HepG2 (cell line): ENCODE results near the gene HELZ2. TPM values are rescaled to one million over a fixed set of nuclear protein-coding genes. Genes with fewer than 3 reads are reported as not detected.

Source experiments
- EED ChIP-seq: sonication (generic); formaldehyde crosslinking; IDR thresholded peaks from 2 replicates; pipeline ENCODE4 v1.5.0; 2020; ENCODE audit warnings: mild to moderate bottlenecking, missing genetic modification reagents
- EHMT2 ChIP-seq: fragments of 200-600 bp; sonication (generic); IDR thresholded peaks from 2 replicates; pipeline ENCODE4 v1.7.0; 2017; ENCODE audit warnings: antibody characterized with exemption, low read depth, low read length, borderline replicate concordance
- HINFP ChIP-seq: sonication (generic); formaldehyde crosslinking; IDR thresholded peaks from 2 replicates; pipeline ENCODE4 v1.4.0; 2020; ENCODE audit warnings: low read depth, mild to moderate bottlenecking, missing genetic modification reagents
- MED8 ChIP-seq: sonication (generic); formaldehyde crosslinking; IDR thresholded peaks from 2 replicates; pipeline ENCODE4 v1.8.1; 2023; ENCODE audit warnings: mild to moderate bottlenecking, missing genetic modification reagents; ENCODE audit not compliant: insufficient replicate concordance
- NR3C1 ChIP-seq: sonication (generic); formaldehyde crosslinking; IDR thresholded peaks from 2 replicates; pipeline ENCODE4 v1.4.0; 2020; ENCODE audit warnings: missing genetic modification reagents
- PPARG ChIP-seq: conservative IDR thresholded peaks from 2 replicates; pipeline ENCODE4 v1.6.1; 2016; ENCODE audit warnings: missing biosample characterization, missing genetic modification reagents
- SATB2 ChIP-seq: sonication (generic); formaldehyde crosslinking; IDR thresholded peaks from 2 replicates; pipeline ENCODE4 v1.5.0; 2020; ENCODE audit warnings: missing genetic modification reagents
- SYNCRIP ChIP-seq: fragments of 200-400 bp; formaldehyde crosslinking; IDR thresholded peaks from 2 replicates; pipeline ENCODE4 v1.6.1; 2018; ENCODE audit warnings: mild to moderate bottlenecking, low read depth, low read length; ENCODE audit not compliant: insufficient read depth
- TARDBP ChIP-seq: sonication (generic); formaldehyde crosslinking; IDR thresholded peaks from 2 replicates; pipeline ENCODE4 v1.8.0; 2022; ENCODE audit warnings: mild to moderate bottlenecking, missing genetic modification reagents
- U2AF2 ChIP-seq: fragments of 200-400 bp; formaldehyde crosslinking; IDR thresholded peaks from 2 replicates; pipeline ENCODE4 v1.6.1; 2017; ENCODE audit warnings: low read depth, mild to moderate bottlenecking, low read length
- YY1 ChIP-seq: IDR thresholded peaks from 2 replicates; pipeline ENCODE4 v1.6.1; 2011; ENCODE audit warnings: low read length, low read depth, moderate library complexity, mild to moderate bottlenecking; ENCODE audit not compliant: insufficient read depth, insufficient replicate concordance
- ZBTB20 ChIP-seq: sonication (generic); formaldehyde crosslinking; IDR thresholded peaks from 2 replicates; pipeline ENCODE4 v1.8.1; 2023; ENCODE audit warnings: missing genetic modification reagents, low read depth, mild to moderate bottlenecking, borderline replicate concordance
- ZKSCAN5 ChIP-seq: sonication (generic); formaldehyde crosslinking; IDR thresholded peaks from 2 replicates; pipeline ENCODE4 v1.5.1; 2020; ENCODE audit warnings: mild to moderate bottlenecking, missing genetic modification reagents
- ZNF143 ChIP-seq: sonication (generic); formaldehyde crosslinking; IDR thresholded peaks from 2 replicates; pipeline ENCODE4 v1.4.0; 2020; ENCODE audit warnings: missing genetic modification reagents
- ZNF180 ChIP-seq: sonication (generic); formaldehyde crosslinking; IDR thresholded peaks from 2 replicates; pipeline ENCODE4 v1.4.0; 2020; ENCODE audit warnings: low read depth, missing genetic modification reagents, borderline replicate concordance
- ZNF224 ChIP-seq: sonication (generic); formaldehyde crosslinking; IDR thresholded peaks from 2 replicates; pipeline ENCODE4 v1.5.0; 2020; ENCODE audit warnings: mild to moderate bottlenecking, missing genetic modification reagents
- ZNF446 ChIP-seq: sonication (generic); formaldehyde crosslinking; IDR thresholded peaks from 2 replicates; pipeline ENCODE4 v1.5.0; 2020; ENCODE audit warnings: mild to moderate bottlenecking, missing genetic modification reagents
- ZNF564 ChIP-seq: sonication (generic); formaldehyde crosslinking; IDR thresholded peaks from 2 replicates; pipeline ENCODE4 v1.8.1; 2023; ENCODE audit warnings: mild to moderate bottlenecking, missing genetic modification reagents
- ZNF589 ChIP-seq: sonication (generic); formaldehyde crosslinking; conservative IDR thresholded peaks from 2 replicates; pipeline ENCODE4 v1.8.0; 2022; ENCODE audit warnings: mild to moderate bottlenecking, moderate library complexity, missing genetic modification reagents
- ZNF629 ChIP-seq: sonication (generic); formaldehyde crosslinking; conservative IDR thresholded peaks from 2 replicates; pipeline ENCODE4 v1.5.0; 2020; ENCODE audit warnings: missing genetic modification reagents
- ZNF639 ChIP-seq: conservative IDR thresholded peaks from 2 replicates; pipeline ENCODE4 v1.6.1; 2018; ENCODE audit warnings: missing genetic modification reagents
- ZNF746 ChIP-seq: sonication (generic); formaldehyde crosslinking; IDR thresholded peaks from 2 replicates; pipeline ENCODE4 v1.8.0; 2022; ENCODE audit warnings: mild to moderate bottlenecking, missing genetic modification reagents
- ZNF749 ChIP-seq: sonication (generic); formaldehyde crosslinking; IDR thresholded peaks from 2 replicates; pipeline ENCODE4 v1.8.0; 2022; ENCODE audit warnings: mild to moderate bottlenecking, missing genetic modification reagents, moderate library complexity, borderline replicate concordance
- polyA plus RNA-seq, 8 experiments: library from polyadenylated mRNA; depleted of rRNA in 3 of 8; stranded (reverse) in 7 of 8; unstranded in 1 of 8; fragments of >200 nt; fragmentation: Illumina TruSeq in 4 of 8; extraction: Trizol in 4 of 8; gene quantifications; 2 replicates each; pipeline versions ENCODE4 v1.2.1 to v1.2.3, GENCODE V29; 2011 to 2016; ENCODE audit warnings: low read depth in 4 of 8, missing spikeins in 1 of 8, mixed read lengths in 1 of 8; ENCODE audit not compliant: insufficient read depth in 1 of 8
- total RNA-seq, 5 experiments: library from RNA; depleted of rRNA; stranded (reverse); fragments of >200 nt; fragmentation: Illumina TruSeq; extraction: Trizol; gene quantifications; 2 replicates each; pipeline ENCODE4 v1.2.3, GENCODE V29; 2016; ENCODE audit warnings: low read depth in 1 of 5
- TF ChIP-seq, protein P1 (sequence below): sonication (generic); formaldehyde crosslinking; IDR thresholded peaks from 2 replicates; pipeline ENCODE4 v1.4.0; 2020; ENCODE audit warnings: missing genetic modification reagents

The HELZ2 gene
- total and polyA plus RNA-seq, 2 of the 13 experiments (the other 11 are each of a cell fraction or from before 2014, with no cell fraction given) = 9.6 to 10.1 TPM

- TF ChIP-seq ZNF564 (CRISPR knock-in tag) (peak; percentile 75; the same call in 1 of the 2 replicates), YY1 (peak; percentile 87), ZBTB20 (CRISPR knock-in tag) (peak; percentile 74; the same call in 1 of the 2 replicates), ZNF180 (CRISPR knock-in tag) (no peak), TARDBP (CRISPR knock-in tag) (peak; percentile 86), HINFP (CRISPR knock-in tag) (peak; percentile 52; the same call in 1 of the 2 replicates), ZNF629 (peak; percentile 28; the same call in 1 of the 2 replicates), EHMT2 (no peak), ZNF639 (CRISPR knock-in tag) (peak; percentile 68; the same call in 1 of the 2 replicates), ZNF589 (CRISPR knock-in tag) (no peak), ZNF746 (CRISPR knock-in tag) (peak; percentile 87), SYNCRIP (no peak), EED (CRISPR knock-in tag) (0 out of 2 replicates have a peak, but pooled peaks have one; percentile 36), MED8 (CRISPR knock-in tag) (no peak), SATB2 (0 out of 2 replicates have a peak, but pooled peaks have one; percentile 60), ZNF143 (CRISPR knock-in tag) (peak; percentile 58), ZKSCAN5 (0 out of 2 replicates have a peak, but pooled peaks have one; percentile 37), ZNF446 (peak; percentile 67; the same call in 1 of the 2 replicates), U2AF2 (no peak), NR3C1 (CRISPR knock-in tag) (0 out of 2 replicates have a peak, but pooled peaks have one; percentile 71), PPARG (CRISPR knock-in tag) (no peak; the same call in none of the 2 replicates), ZNF749 (peak; percentile 90; the same call in 1 of the 2 replicates), ZNF224 (CRISPR knock-in tag) (no peak)
- TF ChIP-seq, protein P1, sequence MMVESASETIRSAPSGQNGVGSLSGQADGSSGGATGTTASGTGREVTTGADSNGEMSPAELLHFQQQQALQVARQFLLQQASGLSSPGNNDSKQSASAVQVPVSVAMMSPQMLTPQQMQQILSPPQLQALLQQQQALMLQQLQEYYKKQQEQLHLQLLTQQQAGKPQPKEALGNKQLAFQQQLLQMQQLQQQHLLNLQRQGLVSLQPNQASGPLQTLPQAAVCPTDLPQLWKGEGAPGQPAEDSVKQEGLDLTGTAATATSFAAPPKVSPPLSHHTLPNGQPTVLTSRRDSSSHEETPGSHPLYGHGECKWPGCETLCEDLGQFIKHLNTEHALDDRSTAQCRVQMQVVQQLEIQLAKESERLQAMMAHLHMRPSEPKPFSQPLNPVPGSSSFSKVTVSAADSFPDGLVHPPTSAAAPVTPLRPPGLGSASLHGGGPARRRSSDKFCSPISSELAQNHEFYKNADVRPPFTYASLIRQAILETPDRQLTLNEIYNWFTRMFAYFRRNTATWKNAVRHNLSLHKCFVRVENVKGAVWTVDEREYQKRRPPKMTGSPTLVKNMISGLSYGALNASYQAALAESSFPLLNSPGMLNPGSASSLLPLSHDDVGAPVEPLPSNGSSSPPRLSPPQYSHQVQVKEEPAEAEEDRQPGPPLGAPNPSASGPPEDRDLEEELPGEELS (CRISPR knock-in tag) = peak; percentile 54
Observed at GRCh38 chr20:63537525-63538203, 36.4 kb downstream of the HELZ2 start (continued).
